ENCODE measurements around the gene SMYD3. TPM values are rescaled to one million over a fixed set of nuclear protein-coding genes. Genes with fewer than 3 reads are reported as not detected.

The SMYD3 gene
- 116 and 124 TPM in 2 replicates for total RNA-seq (2013; cell fraction: nucleolus; rRNA removed)
- 28.1 and 28.8 TPM in 2 replicates for total RNA-seq (2014; rRNA removed)
- 20.8 and 23.6 TPM in 2 replicates for total RNA-seq (2014; rRNA removed; fragmentation: Illumina TruSeq; extraction: Trizol)
- total RNA-seq (2021) = 21.3 and 24.5 TPM in 2 replicates
- polyA plus RNA-seq (2011; ENCODE audit: low read depth) = 15.0 TPM
- 54.0 and 60.6 TPM in 2 replicates for polyA plus RNA-seq (2011; rRNA removed)
- 28.5 and 29.1 TPM in 2 replicates for polyA plus RNA-seq (2011; cell fraction: cytosol; rRNA removed)
- 22.1 and 23.3 TPM in 2 replicates for polyA plus RNA-seq (2011; cell fraction: nucleus; rRNA removed)
- polyA plus RNA-seq (2012) = 19.8 and 22.6 TPM in 2 replicates
- polyA plus RNA-seq (2014; fragmentation: Illumina TruSeq; extraction: Trizol) = 18.3 and 28.6 TPM in 2 replicates
- 10 to 100 TPM; 18.8 to 24.4 TPM for polyA plus RNA-seq (2014; fragmentation: Nextera tagmentation; extraction: Ambion mirVana)
- 22.4 and 25.2 TPM in 2 replicates for polyA plus RNA-seq (2014; rRNA removed)
- 10 to 100 TPM; 29.4 to 31.0 TPM for polyA plus RNA-seq (2016; fragmentation: Nextera tagmentation; extraction: Ambion mirVana)
- 44.3 and 44.4 TPM in 2 replicates for polyA minus RNA-seq (2011; rRNA and poly(A)+ RNA removed)
- polyA minus RNA-seq (2011; cell fraction: cytosol; rRNA and poly(A)+ RNA removed) = 10.4 and 13.8 TPM in 2 replicates
- polyA minus RNA-seq (2011; cell fraction: nucleus; rRNA and poly(A)+ RNA removed) = 36.3 and 63.3 TPM in 2 replicates
- Bru-seq, nascent RNA = percentile 65 among the genes with signal in this experiment
- percentile 71 among the genes with signal in this experiment for BruChase-seq, experiment 1, labeled RNA remaining after a 6-hour chase
- percentile 75 among the genes with signal in this experiment for BruChase-seq, experiment 2, labeled RNA remaining after a 2-hour chase
- long read RNA-seq, experiment 1, partial matches to known transcripts = 0 of 10 reads
- long read RNA-seq, experiment 1, other reads (novel, unspliced or antisense) = 9 of 10 reads
- long read RNA-seq, experiment 2, transcript SMYD3-201 (7 exons, 1,863 nt) = major isoform, 5 of 56 reads
- long read RNA-seq, experiment 2, partial matches to known transcripts = 4 of 56 reads
- long read RNA-seq, experiment 2, other reads (novel, unspliced or antisense) = 47 of 56 reads

DNA sequence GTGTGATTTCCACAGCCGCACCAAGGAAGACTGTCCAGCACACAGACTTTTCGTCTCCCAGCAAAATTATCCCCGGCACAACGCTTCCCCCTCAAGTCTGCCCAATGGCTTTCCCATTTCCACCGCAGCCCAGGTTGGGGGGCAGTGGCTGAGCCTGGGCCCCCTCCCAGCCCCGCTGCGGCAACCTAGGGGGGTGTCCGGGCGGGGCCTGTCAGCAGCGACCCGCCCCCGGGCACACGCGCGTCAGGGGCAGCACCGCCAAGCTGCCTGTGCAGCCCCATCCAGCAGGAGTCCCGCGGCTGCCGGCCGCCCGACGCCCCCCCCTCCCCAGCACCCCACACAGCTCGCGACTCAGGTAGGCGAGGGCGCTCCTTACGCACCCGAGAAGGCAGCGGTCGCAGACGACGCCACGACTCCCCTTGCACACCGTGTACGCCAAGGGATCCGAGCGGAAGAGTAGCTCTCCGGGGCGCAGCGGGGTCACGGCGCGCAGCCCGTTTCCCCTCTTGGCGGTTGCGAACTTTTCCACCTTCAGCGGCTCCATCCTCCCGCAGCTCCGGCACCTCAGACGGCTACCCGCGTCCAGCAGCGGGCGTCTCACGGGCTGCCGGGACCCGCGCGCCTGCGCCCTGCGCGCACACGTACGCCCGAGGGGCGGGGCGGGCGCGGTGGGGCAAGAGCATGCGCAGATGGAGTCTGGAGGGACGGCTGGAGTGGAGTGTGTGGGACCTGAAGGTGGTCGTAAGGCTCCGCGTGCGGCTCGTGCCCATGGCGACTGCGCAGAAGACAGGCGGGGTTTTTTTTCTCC lies at the start of gene SMYD3:
SMYD3 (minus strand) TSS at position 606 of the 808 bp plus-strand sequence.
- Histone ChIP-seq H3K4me3 (peak within 1 kb of the TSS; percentile 66), H3K9me3 (replicated peaks; ENCODE audit: control insufficient read depth, insufficient read depth, low read length) (no peaks in the 10 kb centered on the region), H3K79me2 (ENCODE audit: control insufficient read depth, insufficient read depth, low read length) (peaks cover 9% of the 10 kb centered on the region), H4K20me1 (ENCODE audit: control insufficient read depth, insufficient read depth) (no peaks in the 10 kb centered on the region), H3K36me3 (ENCODE audit: control insufficient read depth in 2 of 2, insufficient read depth in 2 of 2, low read length in 1 of 2) (no peaks in the 10 kb centered on the region; a peak in 1 of 4 replicates), H3K4me2 (ENCODE audit: control insufficient read depth, insufficient read depth) (peak within 1 kb of the TSS; percentile 100), H3K4me1 (ENCODE audit: control insufficient read depth, insufficient read depth, low read length) (peaks cover 4% of the 10 kb centered on the region; the same call in 1 of the 2 replicates), H2AFZ (ENCODE audit: control insufficient read depth, low read depth, low read length) (peak within 1 kb of the TSS; percentile 99), H3K9ac (ENCODE audit: control insufficient read depth, insufficient read depth, low read length) (peak within 1 kb of the TSS; percentile 64), H3K27me3 (replicated peaks in 1 of 2; ENCODE audit: control insufficient read depth in 2 of 2, insufficient read depth in 2 of 2, low read length in 1 of 2) (no peaks in the 10 kb centered on the region), H3K27ac (ENCODE audit: control insufficient read depth, insufficient read depth) (peak within 1 kb of the TSS; percentile 18; the same call in 1 of the 2 replicates)
- FAIRE-seq (no peak), ATAC-seq (peak; percentile 97), DNase-seq (ENCODE audit: low read depth, low spot score) (peak; percentile 32)
- CTCF ChIA-PET = interaction anchor here (0.6 to 1.5 kb wide), 7 partner anchors 9 to 465 kb away, joined by 3 to 10 read pairs (median 4); no protein-coding TSS in a partner anchor
- 0% methylated on average over 48 of the region's 79 CpGs for WGBS (ENCODE audit: insufficient coverage, insufficient replicate concordance, low lambda C conversion rate, missing lambda C conversion rate)
- BruUV-seq (replicated peaks) = no TSS peak
- POLR2A ChIA-PET = interaction anchor here (1.6 to 2.4 kb wide), 2 partner anchors 9 to 59 kb away, joined by 6 to 7 read pairs; partner anchors contain the start of genes CNST and TFB2M
- SMC1A ChIA-PET (ENCODE audit: uncharacterized antibody, unreplicated experiment) = interaction anchor here (1.0 to 1.4 kb wide), 3 partner anchors 9 to 67 kb away, joined by 4 to 8 read pairs (median 4); no protein-coding TSS in a partner anchor
- RAD21 ChIA-PET (ENCODE audit: unreplicated experiment) = interaction anchor here (1.1 to 1.5 kb wide), 2 partner anchors 9 to 292 kb away, joined by 3 to 9 read pairs; no protein-coding TSS in a partner anchor
- intact Hi-C loops (cut with micrococcal nuclease; ENCODE audit: unreplicated experiment) (loop anchor here (2.0 kb wide), 1 partner anchor 60 kb away; the partner anchor contains the start of genes CNST and TFB2M), in situ Hi-C loops (cut with MboI) (no loop called here)
- no peak for TF ChIP-seq ZNF384 (IDR thresholded peaks at IDR 0.05; ENCODE audit: borderline replicate concordance, low read depth, low read length)
- TF ChIP-seq, protein P1, sequence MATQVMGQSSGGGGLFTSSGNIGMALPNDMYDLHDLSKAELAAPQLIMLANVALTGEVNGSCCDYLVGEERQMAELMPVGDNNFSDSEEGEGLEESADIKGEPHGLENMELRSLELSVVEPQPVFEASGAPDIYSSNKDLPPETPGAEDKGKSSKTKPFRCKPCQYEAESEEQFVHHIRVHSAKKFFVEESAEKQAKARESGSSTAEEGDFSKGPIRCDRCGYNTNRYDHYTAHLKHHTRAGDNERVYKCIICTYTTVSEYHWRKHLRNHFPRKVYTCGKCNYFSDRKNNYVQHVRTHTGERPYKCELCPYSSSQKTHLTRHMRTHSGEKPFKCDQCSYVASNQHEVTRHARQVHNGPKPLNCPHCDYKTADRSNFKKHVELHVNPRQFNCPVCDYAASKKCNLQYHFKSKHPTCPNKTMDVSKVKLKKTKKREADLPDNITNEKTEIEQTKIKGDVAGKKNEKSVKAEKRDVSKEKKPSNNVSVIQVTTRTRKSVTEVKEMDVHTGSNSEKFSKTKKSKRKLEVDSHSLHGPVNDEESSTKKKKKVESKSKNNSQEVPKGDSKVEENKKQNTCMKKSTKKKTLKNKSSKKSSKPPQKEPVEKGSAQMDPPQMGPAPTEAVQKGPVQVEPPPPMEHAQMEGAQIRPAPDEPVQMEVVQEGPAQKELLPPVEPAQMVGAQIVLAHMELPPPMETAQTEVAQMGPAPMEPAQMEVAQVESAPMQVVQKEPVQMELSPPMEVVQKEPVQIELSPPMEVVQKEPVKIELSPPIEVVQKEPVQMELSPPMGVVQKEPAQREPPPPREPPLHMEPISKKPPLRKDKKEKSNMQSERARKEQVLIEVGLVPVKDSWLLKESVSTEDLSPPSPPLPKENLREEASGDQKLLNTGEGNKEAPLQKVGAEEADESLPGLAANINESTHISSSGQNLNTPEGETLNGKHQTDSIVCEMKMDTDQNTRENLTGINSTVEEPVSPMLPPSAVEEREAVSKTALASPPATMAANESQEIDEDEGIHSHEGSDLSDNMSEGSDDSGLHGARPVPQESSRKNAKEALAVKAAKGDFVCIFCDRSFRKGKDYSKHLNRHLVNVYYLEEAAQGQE (IDR thresholded peaks at IDR 0.05; ENCODE audit: low read depth, low read length) = no peak; the same call in 1 of the 2 replicates
- TF ChIP-seq NR2C1 (IDR thresholded peaks at IDR 0.05) = no peak
- peak; percentile 81 for TF ChIP-seq POLR2A (IDR thresholded peaks at IDR 0.05; ENCODE audit: low read depth, low read length)
- TF ChIP-seq LARP7 (IDR thresholded peaks at IDR 0.05) = no peak; the same call in 1 of the 2 replicates
- TF ChIP-seq, protein P2, sequence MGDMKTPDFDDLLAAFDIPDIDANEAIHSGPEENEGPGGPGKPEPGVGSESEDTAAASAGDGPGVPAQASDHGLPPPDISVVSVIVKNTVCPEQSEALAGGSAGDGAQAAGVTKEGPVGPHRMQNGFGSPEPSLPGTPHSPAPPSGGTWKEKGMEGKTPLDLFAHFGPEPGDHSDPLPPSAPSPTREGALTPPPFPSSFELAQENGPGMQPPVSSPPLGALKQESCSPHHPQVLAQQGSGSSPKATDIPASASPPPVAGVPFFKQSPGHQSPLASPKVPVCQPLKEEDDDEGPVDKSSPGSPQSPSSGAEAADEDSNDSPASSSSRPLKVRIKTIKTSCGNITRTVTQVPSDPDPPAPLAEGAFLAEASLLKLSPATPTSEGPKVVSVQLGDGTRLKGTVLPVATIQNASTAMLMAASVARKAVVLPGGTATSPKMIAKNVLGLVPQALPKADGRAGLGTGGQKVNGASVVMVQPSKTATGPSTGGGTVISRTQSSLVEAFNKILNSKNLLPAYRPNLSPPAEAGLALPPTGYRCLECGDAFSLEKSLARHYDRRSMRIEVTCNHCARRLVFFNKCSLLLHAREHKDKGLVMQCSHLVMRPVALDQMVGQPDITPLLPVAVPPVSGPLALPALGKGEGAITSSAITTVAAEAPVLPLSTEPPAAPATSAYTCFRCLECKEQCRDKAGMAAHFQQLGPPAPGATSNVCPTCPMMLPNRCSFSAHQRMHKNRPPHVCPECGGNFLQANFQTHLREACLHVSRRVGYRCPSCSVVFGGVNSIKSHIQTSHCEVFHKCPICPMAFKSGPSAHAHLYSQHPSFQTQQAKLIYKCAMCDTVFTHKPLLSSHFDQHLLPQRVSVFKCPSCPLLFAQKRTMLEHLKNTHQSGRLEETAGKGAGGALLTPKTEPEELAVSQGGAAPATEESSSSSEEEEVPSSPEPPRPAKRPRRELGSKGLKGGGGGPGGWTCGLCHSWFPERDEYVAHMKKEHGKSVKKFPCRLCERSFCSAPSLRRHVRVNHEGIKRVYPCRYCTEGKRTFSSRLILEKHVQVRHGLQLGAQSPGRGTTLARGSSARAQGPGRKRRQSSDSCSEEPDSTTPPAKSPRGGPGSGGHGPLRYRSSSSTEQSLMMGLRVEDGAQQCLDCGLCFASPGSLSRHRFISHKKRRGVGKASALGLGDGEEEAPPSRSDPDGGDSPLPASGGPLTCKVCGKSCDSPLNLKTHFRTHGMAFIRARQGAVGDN (IDR thresholded peaks at IDR 0.05) = peak; percentile 58
- TF ChIP-seq ZSCAN29 (IDR thresholded peaks at IDR 0.05) = no peak
- TF ChIP-seq TBL1XR1 (IDR thresholded peaks at IDR 0.05; ENCODE audit: low read depth, low read length) = no peak
